ENCODE results near the gene LYZL6. TPM values are rescaled to one million over a fixed set of nuclear protein-coding genes. Genes with fewer than 3 reads are reported as not detected.

The LYZL6 gene, protein sequence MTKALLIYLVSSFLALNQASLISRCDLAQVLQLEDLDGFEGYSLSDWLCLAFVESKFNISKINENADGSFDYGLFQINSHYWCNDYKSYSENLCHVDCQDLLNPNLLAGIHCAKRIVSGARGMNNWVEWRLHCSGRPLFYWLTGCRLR
- not detected in 2 replicates for total RNA-seq (2014; rRNA removed; shearing (Covaris generic); ENCODE audit: low replicate concordance)

DNA sequence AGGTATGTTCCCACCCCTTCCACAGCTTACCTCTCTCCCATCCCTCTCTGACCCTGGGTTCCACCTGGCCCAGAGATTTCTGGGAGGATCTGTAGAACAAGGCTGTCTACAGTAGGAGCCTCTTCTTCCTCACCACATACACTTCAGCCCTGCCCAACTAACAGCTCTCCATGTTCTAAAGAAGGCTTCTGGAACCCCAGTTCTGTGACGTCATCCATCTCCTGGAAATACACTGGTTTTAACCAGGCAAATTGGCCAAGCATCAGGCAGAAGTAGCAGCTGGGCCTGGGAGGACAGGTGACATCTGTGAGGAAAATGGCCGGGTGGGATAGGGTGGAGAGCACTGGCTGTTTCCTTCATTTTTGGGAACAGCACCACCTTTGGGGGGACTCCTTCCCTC lies at the start of gene LYZL6:
Gene LYZL6 (minus strand): TSS at position 177 of the 400 bp plus-strand sequence. CDS start 4,357 bp downstream, outside the sequence.
- Histone ChIP-seq H3K4me3 (ENCODE audit: low read length) (no peak within 1 kb of the TSS), H2AFZ (ENCODE audit: low read length) (no peak within 1 kb of the TSS), H3K27ac (ENCODE audit: low read length) (no peak within 1 kb of the TSS), H3K9ac (ENCODE audit: low read length) (no peak within 1 kb of the TSS), H3K36me3 (ENCODE audit: insufficient read depth, low read length) (no peaks in the 10 kb centered on the region), H3K9me2 (replicated peaks; ENCODE audit: insufficient read depth, low read length) (no peaks in the 10 kb centered on the region), H3K27me3 (ENCODE audit: low read length) (no peaks in the 10 kb centered on the region), H3K79me2 (ENCODE audit: low read length) (no peaks in the 10 kb centered on the region), H4K20me1 (ENCODE audit: insufficient read depth, low read depth, low read length) (no peaks in the 10 kb centered on the region), H3K9me3 (ENCODE audit: low read length) (no peaks in the 10 kb centered on the region), H3K4me2 (ENCODE audit: low read depth, low read length, poor library complexity, severe bottlenecking) (no peak within 1 kb of the TSS), H3K4me1 (ENCODE audit: low read length) (no peaks in the 10 kb centered on the region)
- no peak for DNase-seq

DNA sequence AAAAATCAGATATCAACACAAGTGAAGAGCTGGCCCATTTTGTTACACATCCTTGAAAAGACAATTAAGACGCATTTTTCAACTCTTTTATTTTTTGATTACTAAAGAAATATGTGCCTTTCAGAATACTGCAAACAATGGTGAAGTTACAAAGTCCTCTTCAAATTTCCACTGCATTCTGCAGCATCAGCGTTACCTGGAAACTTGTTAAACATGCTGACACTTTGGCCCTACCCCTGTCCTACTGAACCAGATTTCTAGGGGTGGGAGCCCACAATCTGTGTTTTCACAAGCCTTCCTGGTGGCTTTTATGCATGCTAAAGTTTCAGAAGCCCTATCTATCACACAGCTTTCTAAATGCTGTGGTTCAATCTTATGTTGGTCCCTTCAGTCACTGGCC lies 47.6 kb upstream of the LYZL6 start:
- no peak overlapping the region for H3K9ac ChIP-seq (ENCODE audit: low read length)
- H3K27ac ChIP-seq (ENCODE audit: low read length): no peak overlapping the region
- no peaks in the 10 kb centered on the region for H3K9me2 ChIP-seq (replicated peaks; ENCODE audit: insufficient read depth, low read length)
- no peaks in the 10 kb centered on the region for H3K79me2 ChIP-seq (ENCODE audit: low read length)
- peaks cover 4% of the 10 kb centered on the region; the same call in 1 of the 2 replicates for H3K27me3 ChIP-seq (ENCODE audit: low read length)
- H3K9me3 ChIP-seq (ENCODE audit: low read length): no peaks in the 10 kb centered on the region
- H2AFZ ChIP-seq (ENCODE audit: low read length): no peak overlapping the region
- H4K20me1 ChIP-seq (ENCODE audit: insufficient read depth, low read depth, low read length): no peaks in the 10 kb centered on the region
- H3K4me1 ChIP-seq (ENCODE audit: low read length): peaks cover 10% of the 10 kb centered on the region
- no peaks in the 10 kb centered on the region for H3K36me3 ChIP-seq (ENCODE audit: insufficient read depth, low read length)
- DNase-seq: no peak
- H3K4me3 ChIP-seq (ENCODE audit: low read length): no peak overlapping the region
- no peak overlapping the region for H3K4me2 ChIP-seq (ENCODE audit: low read depth, low read length, poor library complexity, severe bottlenecking)

DNA sequence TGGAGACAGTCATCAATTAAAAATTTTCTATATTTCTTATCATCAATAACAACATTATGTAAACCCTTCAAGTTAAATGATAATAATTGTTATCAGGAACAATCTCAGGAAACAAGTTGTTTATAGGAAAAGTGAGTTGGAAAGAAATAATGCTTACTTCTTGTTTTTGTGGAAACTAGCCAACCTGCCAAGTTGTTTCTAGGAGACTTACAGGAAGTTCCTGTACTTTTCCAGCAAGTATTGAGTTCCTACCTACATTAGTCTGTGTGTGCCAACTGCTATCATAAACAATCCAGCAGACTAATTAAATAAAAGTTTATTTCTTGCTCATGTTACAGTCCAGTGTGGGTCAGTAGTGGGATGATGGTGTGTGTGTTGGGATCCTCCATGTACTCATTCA lies 44.7 kb upstream of the LYZL6 start:
- Histone ChIP-seq H3K9ac (ENCODE audit: low read length) (no peak overlapping the region), H3K4me1 (ENCODE audit: low read length) (no peaks in the 10 kb centered on the region), H3K9me3 (ENCODE audit: low read length) (no peaks in the 10 kb centered on the region), H3K4me3 (ENCODE audit: low read length) (no peak overlapping the region), H3K27me3 (ENCODE audit: low read length) (peaks cover 4% of the 10 kb centered on the region; the same call in 1 of the 2 replicates), H3K4me2 (ENCODE audit: low read depth, low read length, poor library complexity, severe bottlenecking) (no peak overlapping the region), H3K36me3 (ENCODE audit: insufficient read depth, low read length) (no peaks in the 10 kb centered on the region), H2AFZ (ENCODE audit: low read length) (no peak overlapping the region), H3K79me2 (ENCODE audit: low read length) (no peaks in the 10 kb centered on the region), H3K27ac (ENCODE audit: low read length) (no peak overlapping the region), H3K9me2 (replicated peaks; ENCODE audit: insufficient read depth, low read length) (no peaks in the 10 kb centered on the region), H4K20me1 (ENCODE audit: insufficient read depth, low read depth, low read length) (no peaks in the 10 kb centered on the region)
- DNase-seq: no peak

DNA sequence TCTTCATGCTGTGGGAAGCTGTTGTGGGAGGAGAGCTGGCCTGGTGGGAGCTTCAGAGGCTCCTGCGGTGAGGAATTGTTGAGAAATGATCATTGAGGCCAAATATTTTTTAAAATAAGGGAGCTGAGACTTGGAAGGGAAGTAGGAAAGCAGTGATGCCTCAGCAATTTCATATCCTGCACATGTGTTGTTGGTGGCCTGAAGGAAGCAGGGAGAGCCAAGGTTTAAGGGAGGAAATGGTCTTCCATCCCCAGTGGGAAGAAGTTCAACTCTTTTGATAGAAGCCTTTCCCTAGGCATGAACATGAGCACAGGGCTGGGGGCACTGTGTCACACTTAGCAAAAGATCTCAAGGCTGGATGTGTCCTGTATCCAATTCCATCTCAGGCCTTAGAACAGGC lies 43.1 kb upstream of the LYZL6 start, which contains the start of gene CCL14:
Gene CCL14 (minus strand): TSS at position 87 of the 400 bp plus-strand sequence. CDS start 80 bp downstream, at position 7.
- Histone ChIP-seq H3K4me2 (ENCODE audit: low read depth, low read length, poor library complexity, severe bottlenecking) (no peak within 1 kb of the TSS), H2AFZ (ENCODE audit: low read length) (no peak within 1 kb of the TSS)

DNA sequence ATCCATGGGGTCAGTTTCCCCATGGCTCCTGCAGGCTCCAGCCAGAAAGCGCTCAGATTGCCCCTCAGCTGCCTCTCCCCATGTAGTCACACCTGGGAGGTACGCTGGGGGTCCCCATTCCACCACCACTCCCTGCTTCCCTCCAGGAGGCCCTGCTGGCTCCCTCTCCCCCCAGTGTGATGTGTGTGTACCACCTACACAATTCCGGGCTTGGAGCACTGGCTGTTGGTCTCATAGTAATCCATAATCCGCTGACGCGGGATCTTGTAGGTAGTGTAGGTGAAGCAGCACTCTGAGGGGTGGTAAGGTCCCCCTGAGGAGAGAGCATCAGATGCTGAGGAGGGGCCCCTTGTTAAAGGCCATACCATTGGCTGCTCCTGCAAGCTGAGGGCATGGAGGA lies 40.6 kb upstream of the LYZL6 start:
- DNase-seq: no peak
- no peak overlapping the region for H2AFZ ChIP-seq (ENCODE audit: low read length)
- no peaks in the 10 kb centered on the region for H3K4me1 ChIP-seq (ENCODE audit: low read length)
- peaks cover 4% of the 10 kb centered on the region; the same call in 1 of the 2 replicates for H3K27me3 ChIP-seq (ENCODE audit: low read length)
- H3K4me2 ChIP-seq (ENCODE audit: low read depth, low read length, poor library complexity, severe bottlenecking): no peak overlapping the region
- H3K9me2 ChIP-seq (replicated peaks; ENCODE audit: insufficient read depth, low read length): no peaks in the 10 kb centered on the region
- H3K9me3 ChIP-seq (ENCODE audit: low read length): no peaks in the 10 kb centered on the region
- H3K79me2 ChIP-seq (ENCODE audit: low read length): no peaks in the 10 kb centered on the region
- H3K4me3 ChIP-seq (ENCODE audit: low read length): no peak overlapping the region
- no peaks in the 10 kb centered on the region for H4K20me1 ChIP-seq (ENCODE audit: insufficient read depth, low read depth, low read length)
- H3K36me3 ChIP-seq (ENCODE audit: insufficient read depth, low read length): no peaks in the 10 kb centered on the region
- no peak overlapping the region for H3K9ac ChIP-seq (ENCODE audit: low read length)
- no peak overlapping the region for H3K27ac ChIP-seq (ENCODE audit: low read length)

More for the DNA sequence above, 43.1 kb upstream of the LYZL6 start, which contains the start of gene CCL14:
- Histone ChIP-seq H3K27me3 (ENCODE audit: low read length) (peaks cover 4% of the 10 kb centered on the region; the same call in 1 of the 2 replicates), H3K27ac (ENCODE audit: low read length) (no peak within 1 kb of the TSS), H3K9me3 (ENCODE audit: low read length) (no peaks in the 10 kb centered on the region), H4K20me1 (ENCODE audit: insufficient read depth, low read depth, low read length) (no peaks in the 10 kb centered on the region), H3K79me2 (ENCODE audit: low read length) (no peaks in the 10 kb centered on the region), H3K4me3 (ENCODE audit: low read length) (no peak within 1 kb of the TSS), H3K36me3 (ENCODE audit: insufficient read depth, low read length) (no peaks in the 10 kb centered on the region), H3K9ac (ENCODE audit: low read length) (no peak within 1 kb of the TSS), H3K4me1 (ENCODE audit: low read length) (no peaks in the 10 kb centered on the region), H3K9me2 (replicated peaks; ENCODE audit: insufficient read depth, low read length) (no peaks in the 10 kb centered on the region)
- no peak for DNase-seq

DNA sequence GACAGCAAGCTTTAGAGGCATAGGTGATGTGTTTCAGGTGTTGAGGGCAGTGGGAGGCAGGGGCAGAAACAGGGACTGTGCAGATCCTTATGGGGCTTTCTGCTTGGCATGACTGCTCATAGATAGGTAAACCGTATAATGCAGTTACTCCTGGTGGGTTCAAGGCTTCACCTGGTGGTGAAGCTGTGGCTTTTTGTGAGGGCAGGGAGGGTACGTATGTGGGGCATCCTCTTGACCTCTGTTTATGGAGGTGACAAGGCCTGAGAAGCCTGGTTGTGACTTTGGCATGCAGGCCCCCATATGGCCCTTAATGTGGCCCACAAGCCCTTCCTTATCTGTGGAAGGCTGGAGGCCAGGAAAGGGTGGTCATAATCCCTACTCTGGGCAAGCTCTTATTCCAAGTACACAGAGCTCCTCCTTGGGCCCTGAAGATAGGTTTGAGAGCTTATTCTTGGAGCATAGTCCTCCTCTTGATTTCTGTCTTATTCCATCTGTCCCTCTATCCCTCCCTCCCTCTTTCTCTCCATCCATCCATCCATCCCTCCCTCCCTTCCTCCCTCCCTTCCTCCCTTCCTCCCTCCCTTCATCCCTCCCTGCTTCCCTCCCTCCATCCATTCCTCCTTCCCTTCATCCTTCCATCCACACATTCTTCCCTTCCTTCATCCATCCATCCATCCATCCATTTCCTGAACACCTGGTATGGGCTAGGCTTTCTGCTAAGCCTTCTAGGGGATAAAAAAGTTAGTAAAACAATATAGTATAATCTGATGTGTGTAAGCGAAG lies 39.1 kb upstream of the LYZL6 start:
- no peak overlapping the region for H3K4me2 ChIP-seq (ENCODE audit: low read depth, low read length, poor library complexity, severe bottlenecking)
- DNase-seq: no peak
- H3K27ac ChIP-seq (ENCODE audit: low read length): no peak overlapping the region
- no peak overlapping the region for H2AFZ ChIP-seq (ENCODE audit: low read length)
- no peak overlapping the region for H3K9ac ChIP-seq (ENCODE audit: low read length)
- no peaks in the 10 kb centered on the region for H4K20me1 ChIP-seq (ENCODE audit: insufficient read depth, low read depth, low read length)
- H3K27me3 ChIP-seq (ENCODE audit: low read length): peaks cover 3% of the 10 kb centered on the region; the same call in 1 of the 2 replicates
- H3K9me2 ChIP-seq (replicated peaks; ENCODE audit: insufficient read depth, low read length): no peaks in the 10 kb centered on the region
- H3K9me3 ChIP-seq (ENCODE audit: low read length): no peaks in the 10 kb centered on the region
- no peaks in the 10 kb centered on the region for H3K4me1 ChIP-seq (ENCODE audit: low read length)
- H3K4me3 ChIP-seq (ENCODE audit: low read length): no peak overlapping the region
- no peaks in the 10 kb centered on the region for H3K36me3 ChIP-seq (ENCODE audit: insufficient read depth, low read length)
- no peaks in the 10 kb centered on the region for H3K79me2 ChIP-seq (ENCODE audit: low read length)

DNA sequence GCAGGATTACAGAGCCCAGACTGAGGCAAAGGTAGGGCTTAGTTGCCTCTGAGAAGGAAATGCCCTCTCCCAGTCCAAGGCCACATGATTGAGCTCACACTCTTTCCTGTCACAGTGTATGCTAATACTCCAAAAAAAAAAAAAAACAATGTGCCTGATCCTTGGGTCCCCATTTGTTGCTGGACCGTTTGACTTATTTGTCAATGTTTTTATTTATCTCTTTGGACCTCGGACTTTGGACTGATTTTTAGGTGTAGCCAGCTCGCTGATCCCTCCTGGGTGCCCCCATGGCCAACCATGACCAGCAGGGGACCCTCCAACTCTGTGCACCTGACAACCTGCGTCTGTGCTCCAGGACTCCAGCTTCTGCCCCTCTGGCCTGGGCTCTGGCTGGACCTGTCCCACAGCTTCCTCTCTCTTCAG lies 38.4 kb upstream of the LYZL6 start:
- H3K27ac ChIP-seq (ENCODE audit: low read length): no peak overlapping the region
- no peaks in the 10 kb centered on the region for H3K36me3 ChIP-seq (ENCODE audit: insufficient read depth, low read length)
- H3K9me3 ChIP-seq (ENCODE audit: low read length): no peaks in the 10 kb centered on the region
- H4K20me1 ChIP-seq (ENCODE audit: insufficient read depth, low read depth, low read length): no peaks in the 10 kb centered on the region
- no peak overlapping the region for H3K9ac ChIP-seq (ENCODE audit: low read length)
- no peak overlapping the region for H2AFZ ChIP-seq (ENCODE audit: low read length)
- H3K9me2 ChIP-seq (replicated peaks; ENCODE audit: insufficient read depth, low read length): no peaks in the 10 kb centered on the region
- H3K27me3 ChIP-seq (ENCODE audit: low read length): no peaks in the 10 kb centered on the region
- H3K79me2 ChIP-seq (ENCODE audit: low read length): no peaks in the 10 kb centered on the region
- H3K4me3 ChIP-seq (ENCODE audit: low read length): no peak overlapping the region
- peak; percentile 67 for DNase-seq
- no peak overlapping the region for H3K4me2 ChIP-seq (ENCODE audit: low read depth, low read length, poor library complexity, severe bottlenecking)
- H3K4me1 ChIP-seq (ENCODE audit: low read length): no peaks in the 10 kb centered on the region

DNA sequence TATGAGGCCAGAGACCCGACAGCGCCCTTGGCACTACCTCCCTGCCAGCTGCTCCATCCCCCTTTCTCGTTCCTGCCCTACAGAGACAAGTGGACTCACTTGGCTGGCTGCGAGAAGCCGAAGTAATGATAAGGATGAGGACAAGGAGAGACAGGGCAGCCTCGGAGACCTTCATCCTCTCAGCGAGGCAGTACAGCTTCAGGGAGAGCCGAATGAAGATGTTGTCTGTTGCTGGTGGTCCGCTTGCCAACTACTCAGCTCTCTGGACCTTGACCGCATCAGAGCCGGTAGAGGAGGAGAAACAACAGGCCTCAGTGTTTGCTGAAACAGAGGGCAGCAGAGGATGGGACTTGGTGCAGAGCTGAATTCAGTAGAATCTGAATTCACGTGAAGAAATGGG lies 37.7 kb upstream of the LYZL6 start, which contains the start of gene CCL16:
Gene CCL16 (minus strand): TSS at position 252 of the 400 bp plus-strand sequence. CDS start 77 bp downstream, at position 175.
- Histone ChIP-seq H3K4me3 (ENCODE audit: low read length) (no peak within 1 kb of the TSS), H2AFZ (ENCODE audit: low read length) (no peak within 1 kb of the TSS), H3K27me3 (ENCODE audit: low read length) (no peaks in the 10 kb centered on the region), H4K20me1 (ENCODE audit: insufficient read depth, low read depth, low read length) (no peaks in the 10 kb centered on the region), H3K27ac (ENCODE audit: low read length) (no peak within 1 kb of the TSS), H3K9ac (ENCODE audit: low read length) (no peak within 1 kb of the TSS), H3K9me3 (ENCODE audit: low read length) (no peaks in the 10 kb centered on the region), H3K4me2 (ENCODE audit: low read depth, low read length, poor library complexity, severe bottlenecking) (no peak within 1 kb of the TSS), H3K9me2 (replicated peaks; ENCODE audit: insufficient read depth, low read length) (no peaks in the 10 kb centered on the region), H3K4me1 (ENCODE audit: low read length) (no peaks in the 10 kb centered on the region), H3K36me3 (ENCODE audit: insufficient read depth, low read length) (no peaks in the 10 kb centered on the region), H3K79me2 (ENCODE audit: low read length) (no peaks in the 10 kb centered on the region)
- no peak for DNase-seq

Measured in Karpas-422 (cell line).